ENCODE results near the gene ATP4A. TPM values are rescaled to one million over a fixed set of nuclear protein-coding genes. Genes with fewer than 3 reads are reported as not detected.

Gene ATP4A
- total RNA-seq, 1 experiment from 2014 or later: not detected

DNA sequence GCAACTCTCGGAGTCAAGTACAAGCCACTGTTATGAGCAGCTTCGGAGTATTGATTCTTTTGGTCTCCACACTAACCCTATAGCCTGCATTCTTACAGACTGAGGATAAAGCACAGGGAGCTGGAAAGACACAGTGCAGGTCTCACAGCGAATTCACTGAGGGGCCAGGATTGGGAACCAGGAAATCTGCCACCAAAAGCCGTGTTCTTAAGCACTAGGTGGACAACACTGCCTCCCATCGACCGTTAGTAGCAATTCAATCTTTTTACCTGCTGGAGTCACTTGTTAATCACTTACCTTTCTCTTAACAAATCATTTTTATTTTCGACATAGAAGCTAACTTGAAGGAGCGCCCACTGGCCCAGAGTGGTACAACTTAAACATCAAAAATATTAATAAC, 28.8 kb upstream of the ATP4A start:
- H3K27me3 Mint-ChIP-seq (ENCODE audit: insufficient read depth, unreplicated experiment): peaks cover 11% of the 10 kb centered on the region
- H3K27ac Mint-ChIP-seq (ENCODE audit: low read depth, unreplicated experiment): no peak overlapping the region
- no peaks in the 10 kb centered on the region for H3K9me3 Mint-ChIP-seq (ENCODE audit: unreplicated experiment)
- peak; percentile 61 for DNase-seq (ENCODE audit: unreplicated experiment)
- no peak overlapping the region for H3K4me3 Mint-ChIP-seq (ENCODE audit: unreplicated experiment)
- H3K36me3 Mint-ChIP-seq (ENCODE audit: insufficient read depth, unreplicated experiment): no peaks in the 10 kb centered on the region
- ChIA-PET CTCF (interaction anchor here (0.6 to 3.4 kb wide), 12 partner anchors 8 to 329 kb away, joined by 3 to 15 read pairs (median 6); partner anchors contain the start of gene DMKN), POLR2A (no interaction called here)
- BruUV-seq (replicated peaks): no TSS peak
- no peaks in the 10 kb centered on the region for H3K4me1 Mint-ChIP-seq (ENCODE audit: insufficient read depth, unreplicated experiment)
- intact Hi-C loops (cut with micrococcal nuclease): no loop called here
- TF ChIP-seq, protein P1, sequence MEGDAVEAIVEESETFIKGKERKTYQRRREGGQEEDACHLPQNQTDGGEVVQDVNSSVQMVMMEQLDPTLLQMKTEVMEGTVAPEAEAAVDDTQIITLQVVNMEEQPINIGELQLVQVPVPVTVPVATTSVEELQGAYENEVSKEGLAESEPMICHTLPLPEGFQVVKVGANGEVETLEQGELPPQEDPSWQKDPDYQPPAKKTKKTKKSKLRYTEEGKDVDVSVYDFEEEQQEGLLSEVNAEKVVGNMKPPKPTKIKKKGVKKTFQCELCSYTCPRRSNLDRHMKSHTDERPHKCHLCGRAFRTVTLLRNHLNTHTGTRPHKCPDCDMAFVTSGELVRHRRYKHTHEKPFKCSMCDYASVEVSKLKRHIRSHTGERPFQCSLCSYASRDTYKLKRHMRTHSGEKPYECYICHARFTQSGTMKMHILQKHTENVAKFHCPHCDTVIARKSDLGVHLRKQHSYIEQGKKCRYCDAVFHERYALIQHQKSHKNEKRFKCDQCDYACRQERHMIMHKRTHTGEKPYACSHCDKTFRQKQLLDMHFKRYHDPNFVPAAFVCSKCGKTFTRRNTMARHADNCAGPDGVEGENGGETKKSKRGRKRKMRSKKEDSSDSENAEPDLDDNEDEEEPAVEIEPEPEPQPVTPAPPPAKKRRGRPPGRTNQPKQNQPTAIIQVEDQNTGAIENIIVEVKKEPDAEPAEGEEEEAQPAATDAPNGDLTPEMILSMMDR (IDR thresholded peaks at IDR 0.05; ENCODE audit: unreplicated experiment): peak; percentile 54

DNA sequence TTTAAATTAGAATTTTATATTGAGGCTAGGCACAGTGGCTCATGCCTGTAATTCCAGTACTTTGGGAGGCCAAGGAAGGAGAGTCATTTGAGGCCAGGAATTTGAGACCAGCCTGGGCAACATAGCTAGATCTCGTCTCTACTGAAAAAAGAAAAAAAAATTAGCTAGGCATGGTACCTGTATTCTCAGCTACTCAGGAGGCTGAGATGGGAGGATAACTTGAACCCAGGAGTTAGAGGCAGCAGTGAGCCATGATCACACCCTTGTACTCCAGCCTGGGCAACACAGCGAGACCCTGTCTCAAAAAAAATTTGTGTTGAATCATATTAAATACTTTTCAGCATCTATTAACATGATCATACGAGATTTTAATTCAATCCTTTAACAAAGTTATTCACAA, 27.4 kb upstream of the ATP4A start:
- no peaks in the 10 kb centered on the region for H3K27me3 Mint-ChIP-seq (ENCODE audit: insufficient read depth, unreplicated experiment)
- no peak overlapping the region for H3K4me3 Mint-ChIP-seq (ENCODE audit: unreplicated experiment)
- TF ChIP-seq, protein P1 (IDR thresholded peaks at IDR 0.05; ENCODE audit: unreplicated experiment): no peak
- H3K9me3 Mint-ChIP-seq (ENCODE audit: unreplicated experiment): no peaks in the 10 kb centered on the region
- ChIA-PET CTCF (interaction anchor here (1.4 to 3.4 kb wide), 3 partner anchors 22 to 43 kb away, joined by 4 to 15 read pairs (median 7); partner anchors contain the start of gene HAUS5), POLR2A (no interaction called here)
- no TSS peak for BruUV-seq (replicated peaks)
- no peak for DNase-seq (ENCODE audit: unreplicated experiment)
- H3K4me1 Mint-ChIP-seq (ENCODE audit: insufficient read depth, unreplicated experiment): no peaks in the 10 kb centered on the region
- no peaks in the 10 kb centered on the region for H3K36me3 Mint-ChIP-seq (ENCODE audit: insufficient read depth, unreplicated experiment)
- intact Hi-C loops (cut with micrococcal nuclease): no loop called here
- H3K27ac Mint-ChIP-seq (ENCODE audit: low read depth, unreplicated experiment): no peak overlapping the region

DNA sequence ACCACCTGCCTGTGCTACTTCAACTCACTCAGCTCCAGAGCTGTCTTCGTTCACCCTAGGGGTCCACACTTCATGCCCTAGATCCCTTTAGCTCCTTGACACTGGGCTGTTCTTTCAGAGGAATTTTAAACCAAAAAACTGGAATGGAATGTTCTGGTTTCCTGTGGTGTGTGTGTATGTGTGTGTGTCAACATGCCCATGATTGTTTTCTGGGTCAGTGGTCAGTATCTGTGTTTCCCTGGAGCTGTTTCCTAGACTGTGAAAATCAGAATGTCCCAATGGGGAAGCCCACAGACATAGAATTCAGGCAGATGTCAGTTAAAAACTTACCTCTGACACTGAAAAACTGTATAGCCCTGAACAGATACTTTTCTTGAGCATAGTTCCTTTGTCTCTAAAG, 23.9 kb upstream of the ATP4A start:
- Mint-ChIP-seq H3K27ac (ENCODE audit: low read depth, unreplicated experiment) (no peak overlapping the region), H3K4me1 (ENCODE audit: insufficient read depth, unreplicated experiment) (no peaks in the 10 kb centered on the region), H3K9me3 (ENCODE audit: unreplicated experiment) (no peaks in the 10 kb centered on the region), H3K27me3 (ENCODE audit: insufficient read depth, unreplicated experiment) (peaks cover 27% of the 10 kb centered on the region), H3K36me3 (ENCODE audit: insufficient read depth, unreplicated experiment) (no peaks in the 10 kb centered on the region), H3K4me3 (ENCODE audit: unreplicated experiment) (no peak overlapping the region)
- DNase-seq (ENCODE audit: unreplicated experiment): no peak
- intact Hi-C loops (cut with micrococcal nuclease): no loop called here
- ChIA-PET POLR2A (interaction anchor here (0.7 kb wide), 2 partner anchors 131 to 158 kb away, joined by 3 read pairs; no protein-coding TSS in a partner anchor), CTCF (interaction anchor here (1.1 to 1.2 kb wide), 2 partner anchors 38 to 235 kb away, joined by 3 to 5 read pairs; no protein-coding TSS in a partner anchor)
- TF ChIP-seq, protein P1 (IDR thresholded peaks at IDR 0.05; ENCODE audit: unreplicated experiment): no peak
- no TSS peak for BruUV-seq (replicated peaks)

- ChIA-PET POLR2A (no interaction called here), CTCF (no interaction called here)
- Mint-ChIP-seq H3K9me3 (ENCODE audit: unreplicated experiment) (no peaks in the 10 kb centered on the region), H3K27ac (ENCODE audit: low read depth, unreplicated experiment) (no peak within 1 kb of the TSS), H3K27me3 (ENCODE audit: insufficient read depth, unreplicated experiment) (peaks cover 27% of the 10 kb centered on the region), H3K36me3 (ENCODE audit: insufficient read depth, unreplicated experiment) (no peaks in the 10 kb centered on the region), H3K4me3 (ENCODE audit: unreplicated experiment) (no peak within 1 kb of the TSS), H3K4me1 (ENCODE audit: insufficient read depth, unreplicated experiment) (no peaks in the 10 kb centered on the region)
- no TSS peak for BruUV-seq (replicated peaks)
- intact Hi-C loops (cut with micrococcal nuclease): no loop called here
- DNase-seq (ENCODE audit: unreplicated experiment): peak; percentile 5
- TF ChIP-seq, protein P1 (IDR thresholded peaks at IDR 0.05; ENCODE audit: unreplicated experiment): no peak
These were observed 22.4 kb upstream of the ATP4A start, which contains the start of gene PMIS2 for GRCh38 chr19:35585848-35586247. PMIS2 (plus strand) TSS chr19:35586173; CDS start chr19:35586260, 87 bp downstream.
